ENCODE results near the gene ARPP19.
"Not testable (repeated sequence)": the region's sequence is repeated elsewhere in the genome, so short reads cannot be mapped to it uniquely, and the experiment has no call there.

ARPP19 gene

DNA sequence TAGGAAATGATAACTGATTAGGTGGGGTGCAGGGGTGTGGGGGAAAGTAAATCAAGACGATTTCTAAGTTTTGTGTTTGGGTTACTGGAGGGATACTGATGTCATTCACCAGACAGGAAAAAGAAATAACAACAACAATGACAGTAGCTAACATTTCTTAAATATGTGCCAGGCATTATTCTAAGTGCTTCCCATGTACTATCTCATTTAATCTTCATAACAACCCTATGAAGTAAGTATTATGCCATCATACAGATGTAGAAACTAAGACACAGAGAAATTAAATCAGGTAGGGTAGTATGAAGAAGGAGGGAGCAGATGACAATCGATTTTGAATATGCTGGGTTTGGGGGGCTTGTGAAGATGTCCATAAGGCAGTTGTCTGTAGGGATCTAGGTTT lies 53.5 kb downstream of the ARPP19 start:
- in situ Hi-C loops (cut with HindIII; ENCODE audit: low sequenced_read_pairs): no loop called here
- H3K4me3 ChIP-seq (ENCODE audit: low read depth, low read length): no peak overlapping the region
- no peak for TF ChIP-seq CTCF (IDR thresholded peaks at IDR 0.05; ENCODE audit: low read depth, low read length)
- DNase-seq (ENCODE audit: low read depth, low spot score): no peak

DNA sequence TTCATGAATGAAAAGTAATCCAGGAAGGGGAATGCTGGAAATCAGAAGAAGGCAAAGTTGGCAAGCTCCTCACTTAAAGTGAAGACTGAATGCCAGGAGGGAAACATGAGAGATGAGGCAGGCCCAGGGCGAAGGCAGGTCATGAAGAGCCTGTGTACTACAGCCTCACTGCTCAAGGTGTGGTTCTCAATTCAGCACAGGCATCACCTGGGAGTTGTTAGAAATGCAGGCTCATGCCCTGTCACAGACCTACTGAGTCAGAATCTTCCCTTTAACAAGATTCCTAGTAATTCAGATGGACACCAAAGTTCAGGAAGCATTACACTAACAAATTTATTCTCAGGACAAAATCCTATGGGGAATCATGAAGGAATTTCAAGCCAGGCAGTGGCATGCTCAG lies 54.3 kb downstream of the ARPP19 start:
- in situ Hi-C loops (cut with HindIII; ENCODE audit: low sequenced_read_pairs): no loop called here
- DNase-seq (ENCODE audit: low read depth, low spot score): no peak
- no peak for TF ChIP-seq CTCF (IDR thresholded peaks at IDR 0.05; ENCODE audit: low read depth, low read length)
- H3K4me3 ChIP-seq (ENCODE audit: low read depth, low read length): no peak overlapping the region

DNA sequence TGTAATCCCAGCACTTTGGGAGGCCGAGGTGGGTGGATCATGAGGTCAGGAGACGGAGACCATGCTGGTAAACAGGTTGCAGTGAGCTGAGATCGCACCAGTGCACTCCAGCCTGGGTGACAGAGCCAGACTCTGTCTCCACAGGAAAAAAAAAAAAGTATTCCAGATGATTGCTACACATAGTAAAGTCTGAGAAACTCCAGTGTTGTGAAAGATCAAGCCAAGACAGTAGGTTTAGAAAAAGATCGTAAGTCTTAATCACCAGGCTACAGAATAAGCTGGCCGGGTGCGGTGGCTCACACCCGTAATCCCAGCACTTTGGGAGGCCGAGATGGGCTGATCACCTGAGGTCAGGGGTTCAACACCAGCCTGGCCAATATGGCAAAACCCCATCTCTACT lies 56.0 kb downstream of the ARPP19 start:
- DNase-seq (ENCODE audit: low read depth, low spot score); in situ Hi-C loops (cut with HindIII; ENCODE audit: low sequenced_read_pairs); H3K4me3 ChIP-seq (ENCODE audit: low read depth, low read length): not testable (repeated sequence)

DNA sequence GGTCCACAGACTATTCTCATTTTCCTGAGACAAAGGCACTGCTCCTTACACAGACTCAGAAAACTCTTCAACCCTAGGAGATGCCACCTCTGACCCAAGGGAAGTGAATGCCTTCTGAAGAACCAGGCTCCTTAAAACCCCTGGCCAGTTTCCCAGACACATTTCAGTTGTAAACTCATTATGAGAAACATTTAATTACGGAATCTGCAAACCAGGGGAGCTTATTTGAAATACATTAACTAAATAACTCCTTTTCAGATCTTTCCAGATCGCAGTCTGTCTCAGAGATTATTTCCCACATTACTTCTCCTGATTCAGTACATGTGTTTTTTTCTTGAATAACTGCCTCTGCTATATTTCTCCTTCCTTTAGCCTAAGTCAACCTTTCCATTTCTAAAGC lies 57.7 kb downstream of the ARPP19 start:
- no peak for DNase-seq (ENCODE audit: low read depth, low spot score)
- no peak for TF ChIP-seq CTCF (IDR thresholded peaks at IDR 0.05; ENCODE audit: low read depth, low read length)
- in situ Hi-C loops (cut with HindIII; ENCODE audit: low sequenced_read_pairs): no loop called here
- no peak overlapping the region for H3K4me3 ChIP-seq (ENCODE audit: low read depth, low read length)

- DNase-seq (ENCODE audit: low read depth, low spot score): no peak
- no peak overlapping the region for H3K4me3 ChIP-seq (ENCODE audit: low read depth, low read length)
- in situ Hi-C loops (cut with HindIII; ENCODE audit: low sequenced_read_pairs): no loop called here
- TF ChIP-seq CTCF (IDR thresholded peaks at IDR 0.05; ENCODE audit: low read depth, low read length): no peak
Measured at GRCh38 chr15:52509500-52510245, 59.2 kb downstream of the ARPP19 start.

GRCh38 chr15:52506549-52506948 lies 62.3 kb downstream of the ARPP19 start:
- TF ChIP-seq CTCF (IDR thresholded peaks at IDR 0.05; ENCODE audit: low read depth, low read length): no peak
- DNase-seq (ENCODE audit: low read depth, low spot score): no peak
- in situ Hi-C loops (cut with HindIII; ENCODE audit: low sequenced_read_pairs): no loop called here
- no peak overlapping the region for H3K4me3 ChIP-seq (ENCODE audit: low read depth, low read length)

DNA sequence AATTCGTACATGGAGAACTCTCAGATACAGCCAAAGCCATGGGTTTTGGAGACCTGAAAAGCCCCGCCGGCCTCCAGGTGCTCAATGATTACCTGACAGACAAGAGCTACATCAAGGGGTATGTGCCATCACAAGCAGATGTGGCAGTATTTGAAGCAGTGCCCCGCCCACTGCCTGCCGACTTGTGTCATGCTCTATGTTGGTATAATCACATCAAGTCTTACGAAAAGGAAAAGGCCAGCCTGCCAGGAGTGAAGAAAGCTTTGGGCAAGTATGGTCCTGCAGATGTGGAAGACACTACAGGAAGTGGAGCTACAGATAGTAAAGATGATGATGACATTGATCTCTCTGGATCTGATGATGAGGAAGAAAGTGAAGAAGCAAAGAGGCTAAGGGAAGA lies 63.7 kb downstream of the ARPP19 start:
- TF ChIP-seq CTCF (IDR thresholded peaks at IDR 0.05; ENCODE audit: low read depth, low read length): no peak
- DNase-seq (ENCODE audit: low read depth, low spot score): no peak
- H3K4me3 ChIP-seq (ENCODE audit: low read depth, low read length): no peak overlapping the region
- in situ Hi-C loops (cut with HindIII; ENCODE audit: low sequenced_read_pairs): no loop called here
